HG03139 (cell line): ENCODE results near the gene ELF5.

Experiments
- ATAC-seq: cut with Tn5 transposase; IDR thresholded peaks from one replicate; pipeline ENCODE4 v1.9.1; 2021; ENCODE audit not compliant: unreplicated experiment

Gene ELF5

DNA sequence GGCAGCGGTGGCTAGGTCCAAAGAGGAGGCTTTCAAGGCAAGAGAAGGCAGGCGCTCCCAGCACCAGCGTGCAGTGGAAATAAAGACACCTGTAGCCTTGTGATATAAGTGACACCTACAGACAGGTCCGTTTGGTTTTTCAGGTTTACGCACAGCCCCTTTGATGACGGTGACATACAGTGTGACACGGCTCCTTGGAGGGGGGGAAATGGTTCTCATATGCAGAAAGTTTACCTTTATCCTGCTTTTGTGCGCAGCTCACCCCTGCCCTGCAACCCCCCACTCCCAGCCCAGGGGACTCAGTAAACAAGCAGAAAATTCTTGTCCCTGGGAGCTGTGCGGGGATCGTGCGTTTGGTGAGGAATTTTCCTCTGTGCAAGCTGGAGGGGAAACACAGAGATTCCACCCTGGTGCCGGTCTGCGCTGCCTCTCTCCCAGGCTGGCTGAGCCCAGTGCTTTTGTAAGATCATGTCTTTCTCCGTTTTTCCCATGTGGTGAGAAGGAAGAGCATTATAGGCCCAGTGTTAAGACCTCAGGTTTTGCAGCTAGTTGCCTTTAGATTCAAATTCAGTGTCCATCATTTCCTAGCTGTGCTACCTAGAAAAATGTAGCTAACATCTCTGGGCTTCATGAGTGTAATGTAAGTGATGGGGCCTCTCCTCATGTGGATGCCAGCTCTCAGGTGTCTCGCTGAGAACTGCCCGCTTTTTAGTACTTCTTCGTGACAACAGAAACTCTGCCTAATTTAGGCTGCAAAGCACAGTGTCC lies at the start of gene ELF5:
TSS of gene ELF5 (minus strand) at position 113 of the 768 bp plus-strand sequence. CDS start 8,045 bp downstream, outside the sequence.
- ATAC-seq = no peak

- ATAC-seq = no peak
Observed at GRCh38 chr11:34562976-34563375, 49.4 kb upstream of the ELF5 start.

DNA sequence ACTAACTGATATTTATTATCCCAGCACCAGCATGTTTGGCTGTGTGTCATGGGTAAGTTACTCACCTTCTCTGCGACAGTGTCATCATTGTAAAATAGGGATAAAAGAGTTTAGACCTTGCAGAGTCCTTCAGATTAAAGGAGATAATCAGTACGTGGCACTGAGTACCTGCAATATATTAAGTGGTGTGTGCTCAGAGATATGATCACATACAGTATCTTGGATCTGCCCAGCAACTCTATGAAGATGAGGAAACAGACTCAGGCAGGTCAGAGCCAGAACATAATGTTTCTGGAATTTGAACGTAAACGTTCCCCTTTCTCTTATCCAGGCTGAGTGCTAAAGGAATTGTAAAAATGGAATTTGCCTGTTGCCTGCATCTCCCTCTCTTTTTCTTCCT lies 46.9 kb upstream of the ELF5 start:
- ATAC-seq = no peak

DNA sequence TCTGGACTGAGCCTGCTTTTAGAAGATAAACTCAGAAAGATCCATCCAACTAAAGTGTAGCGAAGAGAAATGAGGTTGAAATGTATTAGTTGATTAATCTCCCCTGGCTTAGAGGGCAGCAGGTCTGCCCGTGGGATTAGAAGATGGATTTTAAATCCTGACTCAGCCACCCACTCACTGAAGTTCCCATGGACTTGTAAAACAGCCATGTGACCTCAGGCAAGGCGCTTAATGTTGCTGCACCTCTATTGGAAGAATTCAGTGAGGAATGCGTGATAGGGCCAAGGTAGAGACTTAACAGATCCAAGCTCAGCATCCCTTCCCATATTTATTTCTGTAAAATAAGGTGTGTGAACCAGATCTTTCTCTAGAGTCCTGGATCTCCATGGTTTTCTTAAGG lies 45.1 kb upstream of the ELF5 start:
- no peak for ATAC-seq

GRCh38 chr11:34558211-34558610 lies 44.6 kb upstream of the ELF5 start:
- ATAC-seq = no peak

- no peak for ATAC-seq
Observed at GRCh38 chr11:34552270-34552669, 38.7 kb upstream of the ELF5 start.

- no peak for ATAC-seq
Observed at GRCh38 chr11:34549271-34549670, 35.7 kb upstream of the ELF5 start.

- ATAC-seq = no peak
Observed at GRCh38 chr11:34548278-34548677, 34.7 kb upstream of the ELF5 start.

- no peak for ATAC-seq
Observed at GRCh38 chr11:34546511-34547209, 33.1 kb upstream of the ELF5 start.

- no peak for ATAC-seq
Observed at GRCh38 chr11:34542089-34542488, 28.5 kb upstream of the ELF5 start.

DNA sequence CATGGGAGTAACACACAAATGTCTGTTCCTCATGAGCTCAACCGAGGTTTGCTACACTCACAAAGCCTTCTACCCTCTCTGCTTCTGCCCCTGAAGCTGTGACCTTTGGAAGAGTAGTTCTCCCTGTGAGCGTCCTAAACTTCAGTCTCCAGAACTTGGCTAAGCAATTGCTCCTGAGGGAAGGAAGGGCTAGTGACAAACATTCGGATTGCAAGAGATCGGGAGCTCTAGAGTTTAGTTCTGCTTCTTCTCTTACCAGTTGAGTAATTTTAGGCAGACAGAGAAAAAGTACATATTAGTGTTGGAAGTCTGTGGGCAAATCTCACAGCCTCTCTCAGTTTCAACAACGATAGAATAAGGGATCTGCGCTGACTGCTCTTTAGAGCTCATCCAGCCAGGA lies 27.3 kb upstream of the ELF5 start:
- ATAC-seq = no peak

GRCh38 chr11:34537636-34538035 lies 24.0 kb upstream of the ELF5 start:
- ATAC-seq = no peak

GRCh38 chr11:34536056-34536455 lies 22.5 kb upstream of the ELF5 start:
- ATAC-seq = no peak

DNA sequence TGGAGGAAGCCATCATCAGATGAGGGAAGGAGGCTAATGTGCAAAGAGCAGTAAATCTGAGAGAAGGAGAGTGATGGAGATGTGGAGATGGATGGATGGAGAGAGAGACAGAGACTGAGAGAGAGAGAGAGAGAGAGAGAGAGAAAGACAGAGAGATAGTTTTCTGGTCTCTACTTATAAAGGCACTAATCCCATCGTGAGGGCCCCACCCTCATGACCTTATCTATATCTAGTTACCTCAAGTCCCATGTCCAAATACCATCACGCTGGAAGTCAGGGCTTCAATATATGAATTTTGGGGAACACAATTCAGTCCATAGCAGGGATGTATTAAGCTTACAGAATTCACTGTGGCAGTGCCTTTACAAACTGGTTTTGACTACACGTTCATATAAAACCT lies 21.2 kb upstream of the ELF5 start:
- no peak for ATAC-seq

- no peak for ATAC-seq
Observed at GRCh38 chr11:34531663-34532062, 18.1 kb upstream of the ELF5 start.

DNA sequence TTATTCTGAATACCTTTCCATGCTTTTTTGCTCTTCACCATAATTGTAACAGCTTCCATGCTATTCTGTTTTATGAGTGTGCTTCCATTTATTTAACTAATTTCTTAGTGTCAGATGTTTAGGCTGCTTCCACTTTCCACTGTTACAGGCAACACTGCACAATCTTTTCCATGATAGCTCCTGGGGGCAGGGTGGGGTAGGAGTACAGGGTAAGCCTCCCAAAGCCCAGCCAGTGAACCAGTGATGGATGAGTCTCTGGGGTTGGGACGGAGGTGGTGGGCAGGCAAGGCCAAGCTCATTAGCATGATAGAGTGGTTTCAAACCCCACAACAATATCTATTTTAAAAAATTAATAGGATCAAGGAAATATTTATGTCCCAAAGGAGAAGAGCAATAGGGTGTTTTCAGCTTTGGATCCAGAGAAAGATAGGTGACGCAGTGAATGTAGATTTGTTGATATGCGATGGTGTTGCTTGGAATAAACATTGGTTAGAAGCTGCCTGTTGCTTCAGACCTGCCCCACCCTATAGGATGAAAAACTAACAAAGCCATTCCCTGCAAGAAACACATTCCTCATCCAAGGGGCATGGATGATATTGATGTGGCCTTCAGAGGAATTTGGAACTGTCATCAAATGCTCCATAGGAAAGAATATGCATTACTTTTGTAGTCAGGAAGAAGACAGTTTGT lies 17.1 kb upstream of the ELF5 start:
- no peak for ATAC-seq

- ATAC-seq = no peak
Observed at GRCh38 chr11:34529643-34530042, 16.0 kb upstream of the ELF5 start.

DNA sequence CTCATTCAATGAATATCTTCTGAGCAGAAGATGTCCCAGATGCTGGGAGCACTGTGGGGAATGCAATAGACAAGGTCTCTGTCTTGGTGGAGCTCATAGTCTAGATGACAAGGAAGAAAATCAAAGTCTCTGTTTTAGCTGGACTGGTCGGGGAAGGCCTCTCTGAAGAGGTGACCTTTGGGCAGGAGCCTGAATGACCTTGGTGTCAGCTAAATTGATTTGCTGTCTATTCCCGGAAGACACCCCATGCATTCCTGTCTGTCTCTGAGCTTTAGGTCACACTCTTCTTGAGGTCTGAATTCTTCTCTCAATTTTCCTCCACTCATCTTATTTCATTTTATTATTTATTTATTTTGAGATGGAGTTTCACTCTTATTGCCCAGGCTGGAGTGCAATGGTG lies 14.5 kb upstream of the ELF5 start:
- no peak for ATAC-seq

DNA sequence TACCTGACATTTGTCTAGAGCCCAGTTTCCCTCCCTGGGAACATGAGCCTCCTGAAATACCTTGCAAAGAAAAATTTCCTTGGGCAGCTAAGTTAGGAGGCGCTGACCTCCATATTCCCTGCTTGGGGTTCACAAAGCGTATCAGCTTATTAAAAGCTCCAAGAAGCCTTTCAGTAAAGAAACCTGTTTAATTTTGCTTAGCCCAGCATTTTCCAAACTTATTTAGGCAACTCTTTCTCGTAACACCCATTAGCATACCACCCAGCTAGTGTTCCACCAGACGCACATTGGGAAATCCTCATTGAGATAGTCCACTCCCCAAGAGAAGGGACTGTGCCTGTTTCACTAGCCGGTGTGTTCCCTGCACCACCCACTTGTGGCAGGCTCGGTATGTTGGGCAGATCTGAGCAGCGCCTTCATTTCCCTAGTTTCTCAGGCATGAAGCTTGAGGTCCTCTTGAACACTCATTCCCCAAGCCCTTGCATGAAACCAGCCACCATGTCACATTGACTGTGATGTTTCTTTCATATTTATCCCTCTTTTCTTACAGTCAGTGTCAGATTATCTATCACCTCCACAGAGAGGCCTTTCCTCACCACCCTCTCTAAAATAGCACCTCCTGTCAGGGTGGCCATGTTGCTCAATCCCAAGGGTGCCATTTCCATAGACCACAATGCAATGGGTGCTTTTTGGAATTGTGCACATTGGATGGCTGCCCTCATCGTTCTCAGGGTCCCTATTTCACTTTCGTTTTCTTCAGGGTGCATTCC lies 12.5 kb upstream of the ELF5 start:
- ATAC-seq = no peak

GRCh38 chr11:34525098-34525497 lies 11.5 kb upstream of the ELF5 start:
- ATAC-seq = no peak

DNA sequence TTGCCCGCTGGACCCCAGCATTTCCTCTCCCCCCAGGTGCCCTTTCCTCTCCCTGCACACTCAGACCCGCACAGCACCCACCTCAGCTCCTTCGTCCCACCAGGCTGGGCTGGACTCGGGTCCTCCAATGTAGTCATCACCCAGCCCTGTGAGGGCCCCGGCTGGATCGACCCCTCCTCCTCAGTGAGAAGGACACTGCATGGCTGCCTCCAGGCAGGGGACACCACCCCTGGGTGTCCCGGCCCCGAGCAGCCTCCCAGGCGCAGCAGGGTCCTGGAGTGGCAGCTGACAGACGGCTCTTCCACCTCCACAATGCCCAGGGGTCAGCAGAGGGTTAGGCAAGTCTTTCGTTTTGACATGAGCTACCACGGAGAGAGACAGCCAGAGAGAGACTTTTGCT lies 11.1 kb upstream of the ELF5 start:
- ATAC-seq = no peak
